ENCODE results near the gene PGLYRP3.

The PGLYRP3 gene

GRCh38 chr1:153357853-153358690, 45.3 kb upstream of the PGLYRP3 start, which contains the start of gene S100A9:
S100A9 (plus strand) TSS chr1:153357854; CDS start chr1:153358284, 430 bp downstream.
- Histone ChIP-seq H3K27me3 (ENCODE audit: control insufficient read depth in 1 of 2, insufficient read depth in 1 of 2, low read length in 2 of 2) (peaks cover 9 to 82% of the 10 kb centered on the region in 2 experiments), H2BK120ac (ENCODE audit: low read depth, low read length) (no peak within 1 kb of the TSS), H3K4ac (ENCODE audit: low read depth in 1 of 2, low read length in 2 of 2) (no peak within 1 kb of the TSS), H2AFZ (ENCODE audit: low read depth, low read length) (no peak within 1 kb of the TSS), H4K8ac (ENCODE audit: low read length) (no peak within 1 kb of the TSS), H3K4me3 (ENCODE audit: insufficient read depth in 1 of 2, low read depth in 1 of 2, low read length in 2 of 2) (no peak within 1 kb of the TSS), H3K23ac (ENCODE audit: low read length in 2 of 2) (no peak within 1 kb of the TSS), H3K9ac (ENCODE audit: low read length) (no peak within 1 kb of the TSS), H2BK12ac (ENCODE audit: low read length in 2 of 2) (no peak within 1 kb of the TSS), H4K91ac (ENCODE audit: low read length) (no peak within 1 kb of the TSS), H3K4me2 (ENCODE audit: low read length, poor library complexity, severe bottlenecking) (no peak within 1 kb of the TSS), H2AK5ac (ENCODE audit: low read length, severe bottlenecking) (no peak within 1 kb of the TSS), H2BK15ac (ENCODE audit: low read depth, poor library complexity, severe bottlenecking) (no peak within 1 kb of the TSS), H3K9me3 (ENCODE audit: control insufficient read depth, low read length) (no peaks in the 10 kb centered on the region), H3K36me3 (ENCODE audit: control insufficient read depth in 1 of 2, insufficient read depth in 2 of 2, low read depth in 1 of 2, low read length in 2 of 2) (no peaks in the 10 kb centered on the region), H3K14ac (ENCODE audit: low read length in 2 of 2) (no peak within 1 kb of the TSS), H3K4me1 (ENCODE audit: control insufficient read depth, insufficient read depth, low read depth, low read length) (no peaks in the 10 kb centered on the region), H2BK5ac (ENCODE audit: low read depth, low read length, poor library complexity, severe bottlenecking) (no peak within 1 kb of the TSS), H3K27ac (ENCODE audit: low read length, poor library complexity, severe bottlenecking) (no peak within 1 kb of the TSS), H3K18ac (ENCODE audit: low read depth in 1 of 2, low read length in 2 of 2) (no peak within 1 kb of the TSS), H3K79me1 (replicated peaks; ENCODE audit: low read length, poor library complexity, severe bottlenecking) (no peaks in the 10 kb centered on the region)
- DNase-seq = no peak
- 82% methylated on average over 11 of the region's 11 CpGs for WGBS

DNA sequence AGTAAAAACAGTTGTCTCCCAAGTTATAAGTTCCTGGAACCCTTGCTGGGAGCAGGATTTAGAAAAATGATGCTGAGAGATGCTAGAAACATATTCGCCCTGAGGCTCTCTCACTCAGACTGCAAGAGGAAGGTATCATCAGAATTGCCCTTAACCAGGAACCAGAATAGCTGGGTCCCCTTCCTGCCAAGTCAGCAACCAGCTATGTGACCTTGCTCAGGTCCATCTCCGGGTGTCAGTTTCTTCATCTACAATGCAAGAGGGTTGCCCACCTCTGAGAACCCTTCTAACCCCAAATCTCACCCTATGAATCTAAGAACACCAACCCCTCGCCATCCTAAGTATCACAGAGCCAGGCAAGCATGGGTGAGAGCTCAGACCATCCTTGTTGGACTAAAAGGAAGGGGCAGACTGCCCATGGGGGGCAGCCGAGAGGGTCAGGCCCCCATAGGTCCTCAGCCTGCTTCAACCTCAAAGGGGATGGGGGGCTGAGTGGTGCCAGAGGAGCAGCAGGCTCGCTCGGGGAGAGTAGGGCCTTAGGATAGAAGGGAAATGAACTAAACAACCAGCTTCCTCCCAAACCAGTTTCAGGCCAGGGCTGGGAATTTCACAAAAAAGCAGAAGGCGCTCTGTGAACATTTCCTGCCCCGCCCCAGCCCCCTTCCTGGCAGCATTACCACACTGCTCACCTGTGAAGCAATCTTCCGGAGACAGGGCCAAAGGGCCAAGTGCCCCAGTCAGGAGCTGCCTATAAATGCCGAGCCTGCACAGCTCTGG, 44.5 kb upstream of the PGLYRP3 start:
- Histone ChIP-seq H3K18ac (ENCODE audit: low read depth in 1 of 2, low read length in 2 of 2) (no peak overlapping the region), H3K9ac (ENCODE audit: low read length) (no peak overlapping the region), H3K23ac (ENCODE audit: low read length in 2 of 2) (no peak overlapping the region), H2BK12ac (ENCODE audit: low read length in 2 of 2) (no peak overlapping the region), H3K27me3 (ENCODE audit: control insufficient read depth in 1 of 2, insufficient read depth in 1 of 2, low read length in 2 of 2) (peaks cover 7 to 77% of the 10 kb centered on the region in 2 experiments), H3K9me3 (ENCODE audit: control insufficient read depth, low read length) (no peaks in the 10 kb centered on the region), H4K8ac (ENCODE audit: low read length) (no peak overlapping the region), H3K36me3 (ENCODE audit: control insufficient read depth in 1 of 2, insufficient read depth in 2 of 2, low read depth in 1 of 2, low read length in 2 of 2) (no peaks in the 10 kb centered on the region), H2BK120ac (ENCODE audit: low read depth, low read length) (no peak overlapping the region), H3K27ac (ENCODE audit: low read length, poor library complexity, severe bottlenecking) (no peak overlapping the region), H2BK15ac (ENCODE audit: low read depth, poor library complexity, severe bottlenecking) (no peak overlapping the region), H3K79me1 (replicated peaks; ENCODE audit: low read length, poor library complexity, severe bottlenecking) (no peaks in the 10 kb centered on the region), H3K4me1 (ENCODE audit: control insufficient read depth, insufficient read depth, low read depth, low read length) (no peaks in the 10 kb centered on the region), H4K91ac (ENCODE audit: low read length) (no peak overlapping the region), H2AFZ (ENCODE audit: low read depth, low read length) (no peak overlapping the region), H3K14ac (ENCODE audit: low read length in 2 of 2) (no peak overlapping the region), H2BK5ac (ENCODE audit: low read depth, low read length, poor library complexity, severe bottlenecking) (no peak overlapping the region), H2AK5ac (ENCODE audit: low read length, severe bottlenecking) (no peak overlapping the region), H3K4me3 (ENCODE audit: insufficient read depth in 1 of 2, low read depth in 1 of 2, low read length in 2 of 2) (no peak overlapping the region), H3K4me2 (ENCODE audit: low read length, poor library complexity, severe bottlenecking) (no peak overlapping the region), H3K4ac (ENCODE audit: low read depth in 1 of 2, low read length in 2 of 2) (no peak overlapping the region)
- 80% methylated on average over 10 of the region's 10 CpGs for WGBS
- DNase-seq = no peak

DNA sequence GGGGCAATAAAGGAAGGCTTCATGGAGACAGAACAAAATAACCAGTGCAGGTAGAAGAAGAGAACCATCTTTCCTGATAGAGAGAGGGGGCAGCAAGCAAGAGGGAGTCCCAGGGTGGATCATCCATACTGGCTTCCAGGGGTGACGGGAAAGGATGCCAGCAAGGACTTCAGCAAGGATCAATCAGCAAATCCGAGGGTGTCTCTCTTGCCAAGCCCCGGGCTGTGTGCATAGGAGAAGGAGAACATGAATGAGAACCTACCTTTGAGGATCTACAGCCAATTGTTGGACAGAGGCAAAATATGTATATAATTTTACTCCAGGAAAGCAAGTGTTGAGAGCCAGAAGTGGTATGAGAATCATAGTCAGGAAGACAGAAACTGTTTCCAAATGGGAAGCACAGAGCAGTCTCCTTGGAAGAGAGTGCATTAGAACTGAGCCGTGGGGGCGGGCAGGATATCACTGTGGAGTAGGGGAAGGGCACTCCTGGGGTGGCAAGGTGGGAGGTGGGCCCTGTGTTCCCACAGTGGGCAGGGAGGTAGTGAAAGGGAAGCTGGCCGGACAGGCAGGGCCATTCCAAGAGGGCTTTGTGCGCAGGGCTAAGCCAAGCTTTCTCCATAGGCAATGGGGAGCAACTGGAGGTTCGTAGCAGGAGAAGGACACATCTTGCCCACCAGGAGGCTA, 43.8 kb upstream of the PGLYRP3 start:
- DNase-seq = no peak
- H2BK120ac ChIP-seq (ENCODE audit: low read depth, low read length) = no peak overlapping the region
- H2BK15ac ChIP-seq (ENCODE audit: low read depth, poor library complexity, severe bottlenecking) = no peak overlapping the region
- no peaks in the 10 kb centered on the region for H3K79me1 ChIP-seq (replicated peaks; ENCODE audit: low read length, poor library complexity, severe bottlenecking)
- no peaks in the 10 kb centered on the region for H3K4me1 ChIP-seq (ENCODE audit: control insufficient read depth, insufficient read depth, low read depth, low read length)
- H3K27me3 ChIP-seq (ENCODE audit: control insufficient read depth in 1 of 2, insufficient read depth in 1 of 2, low read length in 2 of 2) = peaks cover 3 to 69% of the 10 kb centered on the region in 2 experiments
- no peak overlapping the region for H3K27ac ChIP-seq (ENCODE audit: low read length, poor library complexity, severe bottlenecking)
- 73% methylated on average over 8 of the region's 8 CpGs for WGBS
- H3K23ac ChIP-seq (ENCODE audit: low read length in 2 of 2) = no peak overlapping the region
- H2BK12ac ChIP-seq (ENCODE audit: low read length in 2 of 2) = no peak overlapping the region
- H3K36me3 ChIP-seq (ENCODE audit: control insufficient read depth in 1 of 2, insufficient read depth in 2 of 2, low read depth in 1 of 2, low read length in 2 of 2) = no peaks in the 10 kb centered on the region
- no peaks in the 10 kb centered on the region for H3K9me3 ChIP-seq (ENCODE audit: control insufficient read depth, low read length)
- no peak overlapping the region for H4K91ac ChIP-seq (ENCODE audit: low read length)
- no peak overlapping the region for H3K4me3 ChIP-seq (ENCODE audit: insufficient read depth in 1 of 2, low read depth in 1 of 2, low read length in 2 of 2)
- H3K18ac ChIP-seq (ENCODE audit: low read depth in 1 of 2, low read length in 2 of 2) = no peak overlapping the region
- no peak overlapping the region for H3K9ac ChIP-seq (ENCODE audit: low read length)
- H3K4ac ChIP-seq (ENCODE audit: low read depth in 1 of 2, low read length in 2 of 2) = no peak overlapping the region
- no peak overlapping the region for H2AK5ac ChIP-seq (ENCODE audit: low read length, severe bottlenecking)
- H2BK5ac ChIP-seq (ENCODE audit: low read depth, low read length, poor library complexity, severe bottlenecking) = no peak overlapping the region
- no peak overlapping the region for H2AFZ ChIP-seq (ENCODE audit: low read depth, low read length)
- H3K4me2 ChIP-seq (ENCODE audit: low read length, poor library complexity, severe bottlenecking) = no peak overlapping the region
- H4K8ac ChIP-seq (ENCODE audit: low read length) = no peak overlapping the region
- H3K14ac ChIP-seq (ENCODE audit: low read length in 2 of 2) = no peak overlapping the region

Measured in mesenchymal stem cell (in vitro differentiated cells and primary cell).